Pancreas (tissue), 10 donors: ENCODE measurements around the gene ZNF888. TPM values are rescaled to one million over a fixed set of nuclear protein-coding genes. Genes with fewer than 3 reads are reported as not detected.
"Not testable (repeated sequence)": the region's sequence is repeated elsewhere in the genome, so short reads cannot be mapped to it uniquely, and the experiment has no call there.

Experiments
- ATAC-seq, 4 donors: fragments of 200-7000 bp; cut with Tn5 transposase; one replicate each; pipeline versions ENCODE4 v1.8.0 to v1.9.1; 2020; ENCODE audit warnings: mild to moderate bottlenecking in 4 of 4, moderate library complexity in 4 of 4
- DNase-seq, 6 donors: peaks; one replicate each; pipeline ENCODE4 v3.0.0-alpha.2; 2020
- FAIRE-seq: peaks from 2 replicates; lab custom pipeline; 2012; peaks lifted over from hg19 to GRCh38; lab: Jason Lieb, UNC
- H3K27ac ChIP-seq, 4 donors: fragments of 200-600 bp; sonication (generic); 1 replicate in 3 of 4; 2 replicates in 1 of 4; pipeline versions ENCODE4 v1.5.0 to v1.8.0; 2020
- H3K27me3 ChIP-seq, 4 donors: fragments of 200-600 bp; one replicate each; pipeline ENCODE4 v1.8.0; 2021
- H3K36me3 ChIP-seq, 3 donors: fragments of 200-600 bp; sonication (generic) in 1 of 3; one replicate each; pipeline versions ENCODE4 v1.5.0 to v1.8.0; 2020 to 2021
- H3K4me1 ChIP-seq, 3 donors: fragments of 200-600 bp; one replicate each; pipeline ENCODE4 v1.8.0; 2021
- H3K4me3 ChIP-seq, 4 donors: fragments of 200-600 bp; sonication (generic) in 2 of 4; one replicate each; pipeline versions ENCODE4 v1.5.0 to v1.8.0; 2020 to 2021
- H3K9me3 ChIP-seq, 4 donors: fragments of 200-600 bp; one replicate each; pipeline ENCODE4 v1.8.0; 2021
- WGBS, 2 donors: extraction: QIAGEN DNeasy Blood & Tissue Kit; methylation state at CpG; one replicate each; pipeline ENCODE4 v1.1.7; 2013; 5-methylcytosine and 5-hydroxymethylcytosine counted together
- intact Hi-C, 3 donors: fragments of 100-400 bp; cut with DNase I; formaldehyde crosslinking; loops; one replicate each; pipeline versions ENCODE4 v1.11.1 to v1.14.2; 2022
- polyA plus RNA-seq, 2 donors: library from polyadenylated mRNA; stranded (reverse); fragments of 200-250 nt; gene quantifications; one replicate each; pipeline ENCODE4 v1.2.3, GENCODE V29; 2013
- total RNA-seq, 6 donors: library from RNA; stranded (reverse); fragmentation: NEBNext Ultra II Directional in 4 of 6; extraction: Animal tissue kit (Norgen Biotek cat#: 25700) in 4 of 6; gene quantifications; one replicate each; pipeline versions ENCODE4 v1.2.1 to v1.2.4, GENCODE V29; 2021 to 2023
- TF ChIP-seq, protein P1 (sequence below), 4 donors: fragments of 200-600 bp; sonication (generic) in 3 of 4; IDR thresholded peaks; one replicate each; pipeline versions ENCODE4 v1.5.0 to v1.8.0; 2021; ENCODE audit warnings: antibody characterized with exemption in 4 of 4
- donor health status: healthy with polysubstance abuse.
- donor health status: DM: no; HTN: no; CAD: no; lungs with moderate emphysema.
- donor health status: DM: no; HTN: no; CAD: no.
- donor health status: control.
- donor health status: control.
- donor health status: Bipolar disorder and iron deficiency.
- donor health status: DM: yes; HTN: yes; CAD: no.
- donor health status: DM: no; HTN: no; CAD: no.
- donor health status: DM: no; HTN: no; CAD: no.
- donor health status: DM: yes; HTN: yes; CAD: no.

The ZNF888 gene
- total and polyA plus RNA-seq, 8 donors = 4.0 to 10.8 (median 5.4) TPM

DNA sequence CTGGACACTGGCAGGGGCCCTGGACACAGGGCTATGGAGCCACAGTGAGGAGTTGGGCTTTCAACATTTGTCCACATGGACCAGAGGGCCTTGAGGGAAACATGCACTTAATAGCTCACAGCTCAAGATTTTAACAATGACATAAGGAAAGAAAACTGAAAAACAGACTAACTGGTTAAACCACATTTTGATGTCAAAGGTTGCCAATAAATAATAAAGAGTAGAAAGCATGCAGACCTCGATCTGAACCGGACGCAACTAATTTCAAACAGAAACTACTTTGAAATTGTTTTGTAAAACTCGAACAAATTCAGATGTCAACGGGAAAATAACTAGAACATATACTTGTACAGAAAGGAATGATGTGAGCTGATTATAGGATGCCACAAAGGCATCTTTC lies 15.5 kb upstream of the ZNF888 start:
- Histone ChIP-seq H3K27me3 (no peaks in the 10 kb centered on the region), H3K9me3 (no peaks in the 10 kb centered on the region), H3K4me1 (peaks cover 4 to 22% (median 19%) of the 10 kb centered on the region in 3 donors), H3K27ac (peak overlapping the region in 2 of 4 donors; percentile 10 to 60), H3K4me3 (no peak overlapping the region), H3K36me3 (no peaks in the 10 kb centered on the region)
- no peak for DNase-seq
- intact Hi-C loops = no loop called here
- ATAC-seq = no peak
- TF ChIP-seq, protein P1, sequence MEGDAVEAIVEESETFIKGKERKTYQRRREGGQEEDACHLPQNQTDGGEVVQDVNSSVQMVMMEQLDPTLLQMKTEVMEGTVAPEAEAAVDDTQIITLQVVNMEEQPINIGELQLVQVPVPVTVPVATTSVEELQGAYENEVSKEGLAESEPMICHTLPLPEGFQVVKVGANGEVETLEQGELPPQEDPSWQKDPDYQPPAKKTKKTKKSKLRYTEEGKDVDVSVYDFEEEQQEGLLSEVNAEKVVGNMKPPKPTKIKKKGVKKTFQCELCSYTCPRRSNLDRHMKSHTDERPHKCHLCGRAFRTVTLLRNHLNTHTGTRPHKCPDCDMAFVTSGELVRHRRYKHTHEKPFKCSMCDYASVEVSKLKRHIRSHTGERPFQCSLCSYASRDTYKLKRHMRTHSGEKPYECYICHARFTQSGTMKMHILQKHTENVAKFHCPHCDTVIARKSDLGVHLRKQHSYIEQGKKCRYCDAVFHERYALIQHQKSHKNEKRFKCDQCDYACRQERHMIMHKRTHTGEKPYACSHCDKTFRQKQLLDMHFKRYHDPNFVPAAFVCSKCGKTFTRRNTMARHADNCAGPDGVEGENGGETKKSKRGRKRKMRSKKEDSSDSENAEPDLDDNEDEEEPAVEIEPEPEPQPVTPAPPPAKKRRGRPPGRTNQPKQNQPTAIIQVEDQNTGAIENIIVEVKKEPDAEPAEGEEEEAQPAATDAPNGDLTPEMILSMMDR (IDR thresholded peaks at IDR 0.05) = no peak
- 33 to 39% methylated on average over 5 of the region's 5 CpGs for WGBS, 2 donors
- no peak for FAIRE-seq

DNA sequence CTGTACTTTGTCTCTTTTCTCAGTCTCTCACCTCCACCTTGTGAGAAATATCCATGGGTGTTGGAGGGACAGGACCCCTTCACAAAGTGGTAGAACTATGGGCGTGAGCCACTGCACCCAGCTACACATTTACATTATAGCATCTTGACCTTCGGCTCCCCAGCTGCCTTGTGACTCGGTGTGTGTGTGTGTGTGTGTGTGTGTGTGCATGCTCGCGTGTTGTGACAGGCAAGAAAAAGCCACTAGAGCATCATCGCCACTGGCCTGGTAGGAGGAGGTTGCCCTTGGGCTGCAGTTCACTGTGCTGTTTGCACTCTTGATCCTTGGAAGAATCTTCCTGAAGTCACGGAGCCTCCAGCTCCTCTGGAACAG lies 13.7 kb upstream of the ZNF888 start:
- WGBS, 2 donors = 80 to 81% methylated on average over 7 of the region's 7 CpGs

DNA sequence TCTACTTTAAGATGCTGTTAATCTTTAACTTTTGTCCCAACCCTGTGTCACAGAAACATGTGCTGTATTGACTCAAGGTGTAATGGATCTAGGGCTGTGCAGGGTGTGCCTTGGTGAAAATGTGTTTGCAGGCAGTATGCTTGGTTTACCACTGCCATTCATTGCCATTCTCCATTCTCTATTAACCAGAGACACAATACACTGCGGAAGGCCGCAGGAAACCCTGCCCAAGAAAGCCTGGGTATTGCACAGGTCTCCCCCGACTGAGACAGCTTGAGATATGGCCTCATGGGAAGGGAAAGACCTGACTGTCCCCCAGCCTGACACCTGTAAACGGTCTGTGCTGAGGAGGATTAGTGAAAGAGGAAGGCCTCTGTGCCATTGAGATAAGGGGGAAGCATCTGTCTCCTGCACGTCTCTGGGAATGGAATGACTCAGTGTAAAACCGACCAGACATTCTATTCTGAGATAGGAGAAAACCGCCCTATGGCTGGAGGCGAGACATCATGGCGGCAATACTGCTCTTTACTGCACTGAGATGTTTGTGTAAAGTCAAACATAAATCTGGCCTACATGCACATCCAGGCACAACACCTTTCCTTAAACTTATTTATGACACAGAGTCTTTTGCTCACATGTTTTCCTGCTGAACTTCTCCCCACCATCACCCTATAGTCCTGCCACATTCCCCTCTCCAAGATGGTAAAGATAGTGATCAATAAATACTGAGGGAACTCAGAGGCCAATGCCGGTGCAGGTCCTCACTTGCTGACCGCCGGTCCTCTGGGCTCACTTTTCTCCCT lies 13.1 kb upstream of the ZNF888 start:
- no peaks in the 10 kb centered on the region for H3K9me3 ChIP-seq
- intact Hi-C loops = no loop called here
- DNase-seq (peak in 1 of 6 donors; percentile 33), FAIRE-seq (no peak), ATAC-seq (peak; percentile 86 to 92 (median 87))
- no peak overlapping the region for H3K4me3 ChIP-seq
- no peaks in the 10 kb centered on the region for H3K36me3 ChIP-seq
- TF ChIP-seq, protein P1 (IDR thresholded peaks at IDR 0.05) = no peak
- peaks cover 4 to 22% (median 19%) of the 10 kb centered on the region in 3 donors for H3K4me1 ChIP-seq
- no peaks in the 10 kb centered on the region for H3K27me3 ChIP-seq
- peak overlapping the region in 3 of 4 donors; percentile 46 to 60 (median 48) for H3K27ac ChIP-seq
- whole genome bisulfite sequencing, 2 donors = 50 to 55% methylated on average over 12 of the region's 12 CpGs

More for the DNA sequence above, 13.7 kb upstream of the ZNF888 start:
- ATAC-seq = no peak
- TF ChIP-seq, protein P1 (IDR thresholded peaks at IDR 0.05) = no peak
- Histone ChIP-seq H3K9me3 (no peaks in the 10 kb centered on the region), H3K4me3 (no peak overlapping the region), H3K36me3 (no peaks in the 10 kb centered on the region), H3K27ac (peak overlapping the region in 3 of 4 donors; percentile 46 to 60 (median 48)), H3K4me1 (peaks cover 4 to 22% (median 19%) of the 10 kb centered on the region in 3 donors), H3K27me3 (no peaks in the 10 kb centered on the region)
- DNase-seq = no peak
- FAIRE-seq = no peak
- intact Hi-C loops = no loop called here

DNA sequence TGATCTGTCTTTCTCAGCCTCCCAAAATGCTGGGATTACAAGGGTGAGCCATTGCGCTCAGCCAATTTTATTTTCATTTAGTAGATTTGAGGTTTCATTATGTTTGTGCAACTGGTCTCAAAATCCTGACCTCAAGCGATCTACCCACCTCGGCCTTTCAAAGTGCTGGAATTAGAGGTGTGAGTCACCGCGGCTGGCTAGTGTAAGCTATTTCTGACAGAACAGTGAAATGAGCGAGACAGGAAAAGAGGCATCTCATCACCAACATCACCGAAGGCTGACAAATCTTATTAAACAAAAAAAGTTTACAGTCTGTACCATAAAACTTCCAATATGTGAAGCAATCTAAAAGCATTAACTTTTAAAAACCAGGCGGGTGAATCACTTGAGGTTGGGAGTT lies 12.2 kb upstream of the ZNF888 start:
- Histone ChIP-seq H3K27me3 (no peaks in the 10 kb centered on the region), H3K4me3 (no peak overlapping the region), H3K9me3 (no peaks in the 10 kb centered on the region), H3K36me3 (no peaks in the 10 kb centered on the region), H3K27ac (peak overlapping the region in 3 of 4 donors; percentile 46 to 48 (median 48)), H3K4me1 (peaks cover 4 to 22% (median 19%) of the 10 kb centered on the region in 3 donors)
- TF ChIP-seq, protein P1 (IDR thresholded peaks at IDR 0.05) = no peak
- DNase-seq (no peak), ATAC-seq (peak in 3 of 4 donors; percentile 17 to 56 (median 23)), FAIRE-seq (no peak)
- intact Hi-C loops = no loop called here
- 85 to 89% methylated on average over 8 of the region's 8 CpGs for WGBS, 2 donors

DNA sequence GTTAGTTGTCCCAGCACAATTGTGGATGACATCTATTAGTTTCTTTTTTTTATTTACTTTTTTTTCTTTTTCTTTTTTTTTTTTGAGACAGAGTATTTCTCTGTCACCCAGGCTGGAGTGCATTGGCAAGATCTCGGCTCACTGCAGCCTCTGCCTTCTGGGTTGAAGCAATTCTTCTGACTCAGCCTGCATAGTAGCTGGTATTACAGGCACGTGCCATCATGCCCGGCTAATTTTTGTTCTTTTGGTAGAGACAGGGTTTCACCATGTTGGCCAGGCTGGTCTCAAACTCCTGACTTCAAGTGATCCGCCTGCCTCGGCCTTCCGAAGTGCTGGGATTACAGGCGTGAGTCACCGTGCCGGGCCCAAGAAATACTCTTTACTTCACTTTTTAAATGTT lies 1.4 kb upstream of the ZNF888 start:
- H3K9me3 ChIP-seq, DNase-seq, H3K4me1 ChIP-seq, FAIRE-seq, H3K27me3 ChIP-seq, ATAC-seq, H3K4me3 ChIP-seq, intact Hi-C loops, H3K36me3 ChIP-seq: not testable (repeated sequence)
- peak overlapping the region in 2 of 4 donors; percentile 77 to 92 for H3K27ac ChIP-seq
- 87 to 90% methylated on average over 9 of the region's 9 CpGs for WGBS, 2 donors
